Caco-2 (cell line): ENCODE data around the gene ZBTB34. TPM values are rescaled to one million over a fixed set of nuclear protein-coding genes. Genes with fewer than 3 reads are reported as not detected.

Experiments used
- BruUV-seq: library from RNA; stranded (reverse); fragments of 400-500 nt; replicated peaks from 2 replicates; lab custom pipeline; 2021; lab: Mats Ljungman, UMichigan
- CTCF ChIA-PET: fragments of 300-600 bp; sonication (Branson Sonifier 250); formaldehyde crosslinking; loops from one replicate; lab custom pipeline; 2022; ENCODE audit warnings: antibody characterized with exemption; lab: Charles Lee
- POLR2A ChIA-PET: fragments of 300-600 bp; sonication (Branson Sonifier 250); formaldehyde crosslinking; loops from one replicate; lab custom pipeline; 2022; ENCODE audit warnings: antibody characterized with exemption; lab: Charles Lee
- DNase-seq, 2 experiments: peaks; one replicate each; pipeline versions ENCODE4 v3.0.0 to v3.0.0-alpha.2; 2020 to 2022
- H3K27me3 ChIP-seq: replicated peaks from 2 replicates; pipeline ENCODE4 v1.6.0; 2011; ENCODE audit warnings: low read length; ENCODE audit not compliant: control insufficient read depth, insufficient read depth
- H3K36me3 ChIP-seq: 2 replicates; pipeline ENCODE4 v1.5.1; 2011; ENCODE audit warnings: low read length; ENCODE audit not compliant: control insufficient read depth, insufficient read depth
- H3K4me1 ChIP-seq: fragments of 250-450 bp; sonication (Bioruptor Pico); 2 replicates; pipeline ENCODE4 v1.5.1; 2020; ENCODE audit warnings: mild to moderate bottlenecking
- H3K4me3 ChIP-seq: 2 replicates; pipeline ENCODE4 v1.5.1; 2011; ENCODE audit warnings: low read depth, mild to moderate bottlenecking, control low read depth, low read length
- H3K9me3 ChIP-seq: fragments of 250-450 bp; sonication (Bioruptor Pico); 2 replicates; pipeline ENCODE4 v1.5.1; 2020; ENCODE audit warnings: mild to moderate bottlenecking, moderate library complexity
- H3K27ac Mint-ChIP-seq: one replicate; pipeline ENCODE4 v1.8.0; 2022; ENCODE audit warnings: mixed read lengths; ENCODE audit not compliant: unreplicated experiment
- H3K27me3 Mint-ChIP-seq: one replicate; pipeline ENCODE4 v1.8.0; 2022; ENCODE audit warnings: mixed read lengths; ENCODE audit not compliant: insufficient read depth, unreplicated experiment
- H3K36me3 Mint-ChIP-seq: one replicate; pipeline ENCODE4 v1.8.0; 2022; ENCODE audit warnings: mild to moderate bottlenecking, mixed read lengths; ENCODE audit not compliant: insufficient read depth, unreplicated experiment
- H3K4me1 Mint-ChIP-seq: one replicate; pipeline ENCODE4 v1.8.0; 2022; ENCODE audit warnings: low read depth, mixed read lengths; ENCODE audit not compliant: unreplicated experiment
- H3K4me3 Mint-ChIP-seq: one replicate; pipeline ENCODE4 v1.8.0; 2022; ENCODE audit warnings: mild to moderate bottlenecking, moderate library complexity, mixed read lengths; ENCODE audit not compliant: unreplicated experiment
- H3K9me3 Mint-ChIP-seq: one replicate; pipeline ENCODE4 v1.8.0; 2022; ENCODE audit warnings: mixed read lengths; ENCODE audit not compliant: unreplicated experiment
- CTCF ChIP-seq, 2 experiments: fragments of 200-600 bp in 1 of 2; IDR thresholded peaks; 1 replicate in 1 of 2; 2 replicates in 1 of 2; pipeline versions ENCODE4 v1.5.1 to v1.8.0; 2011 to 2022; ENCODE audit warnings: antibody characterized with exemption in 1 of 2, control low read depth in 1 of 2, inconsistent platforms in 1 of 2, low read depth in 1 of 2, low read length in 1 of 2, mild to moderate bottlenecking in 1 of 2, moderate library complexity in 1 of 2; ENCODE audit not compliant: insufficient read depth in 1 of 2, severe bottlenecking in 1 of 2, unreplicated experiment in 1 of 2
- intact Hi-C: fragments of 100-400 bp; cut with micrococcal nuclease; formaldehyde crosslinking; loops from one replicate; pipeline ENCODE4 v1.10.0; 2022; ENCODE audit not compliant: unreplicated experiment
- total RNA-seq: library from RNA; stranded (reverse); gene quantifications from 2 replicates; pipeline ENCODE4 v1.2.3, GENCODE V29; 2022

The ZBTB34 gene
- total RNA-seq, 1 experiment from 2014 or later, result 17.1 TPM

- no peak for TF ChIP-seq CTCF (IDR thresholded peaks at IDR 0.05; ENCODE audit: insufficient read depth in 1 of 2, low read depth in 1 of 2, low read length in 1 of 2, severe bottlenecking in 1 of 2, unreplicated experiment in 1 of 2)
- H3K27ac Mint-ChIP-seq, result no peak overlapping the region
- Histone ChIP-seq H3K27me3 (no peaks in the 10 kb centered on the region), H3K9me3 (no peaks in the 10 kb centered on the region), H3K36me3 (peaks cover 4% of the 10 kb centered on the region; the same call in 1 of the 2 replicates), H3K4me3 (no peak overlapping the region), H3K4me1 (peaks cover 10% of the 10 kb centered on the region)
- H3K36me3 Mint-ChIP-seq, result peaks cover 45% of the 10 kb centered on the region
- no peak overlapping the region for H3K4me3 Mint-ChIP-seq
- H3K4me1 Mint-ChIP-seq, result peaks cover 20% of the 10 kb centered on the region
- ChIA-PET CTCF (no interaction called here), POLR2A (no interaction called here)
- intact Hi-C loops, result no loop called here
- no TSS peak for BruUV-seq
- DNase-seq, result no peak
- no peaks in the 10 kb centered on the region for H3K27me3 Mint-ChIP-seq
- no peaks in the 10 kb centered on the region for H3K9me3 Mint-ChIP-seq
Measured at GRCh38 chr9:126829035-126829434, 31.4 kb upstream of the ZBTB34 start.

- TF ChIP-seq CTCF (IDR thresholded peaks at IDR 0.05; ENCODE audit: insufficient read depth in 1 of 2, low read depth in 1 of 2, low read length in 1 of 2, severe bottlenecking in 1 of 2, unreplicated experiment in 1 of 2), result no peak
- Mint-ChIP-seq H3K4me3 (no peak overlapping the region), H3K9me3 (no peaks in the 10 kb centered on the region), H3K4me1 (peaks cover 7% of the 10 kb centered on the region), H3K27me3 (no peaks in the 10 kb centered on the region), H3K36me3 (peaks cover 42% of the 10 kb centered on the region), H3K27ac (no peak overlapping the region)
- no peak for DNase-seq
- Histone ChIP-seq H3K4me1 (no peaks in the 10 kb centered on the region), H3K9me3 (no peaks in the 10 kb centered on the region), H3K36me3 (peaks cover 4% of the 10 kb centered on the region; the same call in 1 of the 2 replicates), H3K4me3 (no peak overlapping the region), H3K27me3 (no peaks in the 10 kb centered on the region)
- no TSS peak for BruUV-seq
- intact Hi-C loops, result no loop called here
- CTCF ChIA-PET, result interaction anchor here (0.6 kb wide), 1 partner anchor 9 kb away, joined by 6 read pairs; no protein-coding TSS in a partner anchor
- POLR2A ChIA-PET, result no interaction called here
Measured at GRCh38 chr9:126830827-126831226, 29.6 kb upstream of the ZBTB34 start.

- Histone ChIP-seq H3K36me3 (peaks cover 4% of the 10 kb centered on the region; the same call in 1 of the 2 replicates), H3K9me3 (no peaks in the 10 kb centered on the region), H3K4me3 (no peak overlapping the region), H3K4me1 (no peaks in the 10 kb centered on the region), H3K27me3 (no peaks in the 10 kb centered on the region)
- ChIA-PET POLR2A (no interaction called here), CTCF (no interaction called here)
- TF ChIP-seq CTCF (IDR thresholded peaks at IDR 0.05; ENCODE audit: insufficient read depth in 1 of 2, low read depth in 1 of 2, low read length in 1 of 2, severe bottlenecking in 1 of 2, unreplicated experiment in 1 of 2), result no peak
- H3K27ac Mint-ChIP-seq, result no peak overlapping the region
- no peaks in the 10 kb centered on the region for H3K27me3 Mint-ChIP-seq
- no peak for DNase-seq
- intact Hi-C loops, result no loop called here
- no peaks in the 10 kb centered on the region for H3K9me3 Mint-ChIP-seq
- H3K36me3 Mint-ChIP-seq, result peaks cover 43% of the 10 kb centered on the region
- no TSS peak for BruUV-seq
- H3K4me1 Mint-ChIP-seq, result no peaks in the 10 kb centered on the region
- no peak overlapping the region for H3K4me3 Mint-ChIP-seq
Measured at GRCh38 chr9:126832440-126832839, 28.0 kb upstream of the ZBTB34 start.
